ENCODE data around the gene OS9. TPM values are rescaled to one million over a fixed set of nuclear protein-coding genes. Genes with fewer than 3 reads are reported as not detected.

Gene OS9
- total RNA-seq, 1 donor from 2014 or later, result 100.0 TPM

GRCh38 chr12:57749061-57749460, 55.1 kb downstream of the OS9 start:
- Mint-ChIP-seq H3K4me3 (no peak overlapping the region), H3K9me3 (no peaks in the 10 kb centered on the region), H3K36me3 (ENCODE audit: low read depth) (peaks cover 42% of the 10 kb centered on the region), H3K27ac (no peak overlapping the region), H3K27me3 (ENCODE audit: insufficient read depth) (no peaks in the 10 kb centered on the region), H3K4me1 (ENCODE audit: low read depth) (peaks cover 76% of the 10 kb centered on the region)
- DNase-seq (ENCODE audit: low spot score), result no peak
- intact Hi-C loops (cut with micrococcal nuclease), result no loop called here

GRCh38 chr12:57750561-57751431, 56.9 kb downstream of the OS9 start:
- intact Hi-C loops (cut with micrococcal nuclease), result loop anchor here (5.0 to 10.0 kb wide), 2 partner anchors 1116 to 1823 kb away; partner anchors contain the start of genes BAZ2A and PYM1
- Mint-ChIP-seq H3K9me3 (no peaks in the 10 kb centered on the region), H3K36me3 (ENCODE audit: low read depth) (peaks cover 40% of the 10 kb centered on the region), H3K4me3 (peak overlapping the region; percentile 94), H3K27ac (peak overlapping the region; percentile 95), H3K4me1 (ENCODE audit: low read depth) (peaks cover 69% of the 10 kb centered on the region), H3K27me3 (ENCODE audit: insufficient read depth) (peaks cover 3% of the 10 kb centered on the region)
- DNase-seq (ENCODE audit: low spot score), result no peak

GRCh38 chr12:57751432-57751787, 57.5 kb downstream of the OS9 start:
- peaks cover 67% of the 10 kb centered on the region for H3K4me1 Mint-ChIP-seq (ENCODE audit: low read depth)
- H3K4me3 Mint-ChIP-seq, result peak overlapping the region; percentile 94
- intact Hi-C loops (cut with micrococcal nuclease), result loop anchor here (5.0 to 10.0 kb wide), 2 partner anchors 1117 to 1824 kb away; partner anchors contain the start of genes BAZ2A and PYM1
- peak overlapping the region; percentile 95 for H3K27ac Mint-ChIP-seq
- peaks cover 3% of the 10 kb centered on the region for H3K27me3 Mint-ChIP-seq (ENCODE audit: insufficient read depth)
- peaks cover 40% of the 10 kb centered on the region for H3K36me3 Mint-ChIP-seq (ENCODE audit: low read depth)
- DNase-seq (ENCODE audit: low spot score), result no peak
- no peaks in the 10 kb centered on the region for H3K9me3 Mint-ChIP-seq

- Mint-ChIP-seq H3K4me1 (ENCODE audit: low read depth) (peaks cover 67% of the 10 kb centered on the region), H3K36me3 (ENCODE audit: low read depth) (peaks cover 34% of the 10 kb centered on the region), H3K27me3 (ENCODE audit: insufficient read depth) (peaks cover 3% of the 10 kb centered on the region), H3K4me3 (peak within 1 kb of the TSS; percentile 94), H3K27ac (peak within 1 kb of the TSS; percentile 95), H3K9me3 (no peaks in the 10 kb centered on the region)
- intact Hi-C loops (cut with micrococcal nuclease), result loop anchor here (1.0 to 10.0 kb wide), 11 partner anchors 8 to 1825 kb away; partner anchors contain the start of genes BAZ2A, CTDSP2, EEF1AKMT3 and MBD6
- DNase-seq (ENCODE audit: low spot score), result peak; percentile 98
Observed at GRCh38 chr12:57751788-57752667, 58.1 kb downstream of the OS9 start, which contains the start of gene CDK4. Gene CDK4 (minus strand): TSS chr12:57752310. CDS start chr12:57751717, 593 bp downstream.

- H3K9me3 Mint-ChIP-seq, result no peaks in the 10 kb centered on the region
- peaks cover 29% of the 10 kb centered on the region for H3K36me3 Mint-ChIP-seq (ENCODE audit: low read depth)
- H3K4me1 Mint-ChIP-seq (ENCODE audit: low read depth), result peaks cover 65% of the 10 kb centered on the region
- H3K27me3 Mint-ChIP-seq (ENCODE audit: insufficient read depth), result peaks cover 3% of the 10 kb centered on the region
- intact Hi-C loops (cut with micrococcal nuclease), result loop anchor here (1.0 to 10.0 kb wide), 11 partner anchors 8 to 1825 kb away; partner anchors contain the start of genes BAZ2A, CTDSP2, EEF1AKMT3 and MBD6
- peak overlapping the region; percentile 94 for H3K4me3 Mint-ChIP-seq
- peak overlapping the region; percentile 95 for H3K27ac Mint-ChIP-seq
- DNase-seq (ENCODE audit: low spot score), result no peak
Observed at GRCh38 chr12:57752668-57753000, 58.7 kb downstream of the OS9 start.

GRCh38 chr12:57753756-57754337, 59.9 kb downstream of the OS9 start:
- intact Hi-C loops (cut with micrococcal nuclease), result loop anchor here (2.0 to 10.0 kb wide), 3 partner anchors 1119 to 1827 kb away; partner anchors contain the start of genes BAZ2A, PYM1 and ZC3H10
- Mint-ChIP-seq H3K4me1 (ENCODE audit: low read depth) (peaks cover 64% of the 10 kb centered on the region), H3K4me3 (peak overlapping the region; percentile 94), H3K27me3 (ENCODE audit: insufficient read depth) (peaks cover 3% of the 10 kb centered on the region), H3K27ac (peak overlapping the region; percentile 86), H3K36me3 (ENCODE audit: low read depth) (peaks cover 26% of the 10 kb centered on the region), H3K9me3 (no peaks in the 10 kb centered on the region)
- DNase-seq (ENCODE audit: low spot score), result no peak

- Mint-ChIP-seq H3K27ac (peak within 1 kb of the TSS; percentile 86), H3K4me3 (peak within 1 kb of the TSS; percentile 94), H3K27me3 (ENCODE audit: insufficient read depth) (peaks cover 3% of the 10 kb centered on the region), H3K9me3 (no peaks in the 10 kb centered on the region), H3K4me1 (ENCODE audit: low read depth) (peaks cover 65% of the 10 kb centered on the region), H3K36me3 (ENCODE audit: low read depth) (peaks cover 27% of the 10 kb centered on the region)
- DNase-seq (ENCODE audit: low spot score), result peak; percentile 84
- intact Hi-C loops (cut with micrococcal nuclease), result loop anchor here (5.0 to 10.0 kb wide), 2 partner anchors 1120 to 1827 kb away; partner anchors contain the start of genes BAZ2A and PYM1
Observed at GRCh38 chr12:57754411-57755193, 60.7 kb downstream of the OS9 start, which contains the start of gene MARCHF9. Gene MARCHF9 (plus strand): TSS chr12:57755103. CDS start chr12:57755529, 426 bp downstream.

- Mint-ChIP-seq H3K9me3 (no peaks in the 10 kb centered on the region), H3K27me3 (ENCODE audit: insufficient read depth) (peaks cover 3% of the 10 kb centered on the region), H3K4me3 (no peak overlapping the region), H3K27ac (no peak overlapping the region), H3K36me3 (ENCODE audit: low read depth) (peaks cover 31% of the 10 kb centered on the region), H3K4me1 (ENCODE audit: low read depth) (peaks cover 67% of the 10 kb centered on the region)
- no peak for DNase-seq (ENCODE audit: low spot score)
- intact Hi-C loops (cut with micrococcal nuclease), result loop anchor here (10.0 kb wide), 1 partner anchor 1120 kb away; the partner anchor contains the start of gene BAZ2A
Observed at GRCh38 chr12:57755194-57755453, 61.2 kb downstream of the OS9 start.

GRCh38 chr12:57755454-57756372, 61.8 kb downstream of the OS9 start:
- Mint-ChIP-seq H3K27ac (peak overlapping the region; percentile 1), H3K36me3 (ENCODE audit: low read depth) (peaks cover 25% of the 10 kb centered on the region), H3K9me3 (no peaks in the 10 kb centered on the region), H3K4me3 (peak overlapping the region; percentile 89), H3K4me1 (ENCODE audit: low read depth) (peaks cover 61% of the 10 kb centered on the region), H3K27me3 (ENCODE audit: insufficient read depth) (peaks cover 3% of the 10 kb centered on the region)
- no peak for DNase-seq (ENCODE audit: low spot score)
- intact Hi-C loops (cut with micrococcal nuclease), result loop anchor here (1.0 to 10.0 kb wide), 3 partner anchors 10 to 1121 kb away; partner anchors contain the start of gene BAZ2A

- Mint-ChIP-seq H3K27ac (peak overlapping the region; percentile 70), H3K4me1 (ENCODE audit: low read depth) (peaks cover 51% of the 10 kb centered on the region), H3K36me3 (ENCODE audit: low read depth) (peaks cover 16% of the 10 kb centered on the region), H3K27me3 (ENCODE audit: insufficient read depth) (peaks cover 3% of the 10 kb centered on the region), H3K4me3 (peak overlapping the region; percentile 89), H3K9me3 (no peaks in the 10 kb centered on the region)
- peak; percentile 61 for DNase-seq (ENCODE audit: low spot score)
- intact Hi-C loops (cut with micrococcal nuclease), result loop anchor here (1.0 to 10.0 kb wide), 3 partner anchors 9 to 1122 kb away; partner anchors contain the start of gene BAZ2A
Observed at GRCh38 chr12:57756406-57757341, 62.7 kb downstream of the OS9 start.

Measured in activated T-helper 1 cell treated with anti-CD3 and anti-CD28 coated beads, Interleukin-12 subunit alpha, Interleukin-12 subunit beta, Interleukin-2, Interleukin-4 antibody, amounts not matched to agents 30 ng/mL and 10 ng/mL and 1 ng/mL, durations not matched to agents 14 hours and 24 hours and 36 hours (primary cell).